ENCODE data around the gene ACIN1. TPM values are rescaled to one million over a fixed set of nuclear protein-coding genes. Genes with fewer than 3 reads are reported as not detected.

Gene ACIN1
- total and polyA plus RNA-seq, 9 of the 15 experiments (the other 6 are each of a cell fraction or from before 2014, with no cell fraction given): 5.0 to 196 (median 129) TPM

DNA sequence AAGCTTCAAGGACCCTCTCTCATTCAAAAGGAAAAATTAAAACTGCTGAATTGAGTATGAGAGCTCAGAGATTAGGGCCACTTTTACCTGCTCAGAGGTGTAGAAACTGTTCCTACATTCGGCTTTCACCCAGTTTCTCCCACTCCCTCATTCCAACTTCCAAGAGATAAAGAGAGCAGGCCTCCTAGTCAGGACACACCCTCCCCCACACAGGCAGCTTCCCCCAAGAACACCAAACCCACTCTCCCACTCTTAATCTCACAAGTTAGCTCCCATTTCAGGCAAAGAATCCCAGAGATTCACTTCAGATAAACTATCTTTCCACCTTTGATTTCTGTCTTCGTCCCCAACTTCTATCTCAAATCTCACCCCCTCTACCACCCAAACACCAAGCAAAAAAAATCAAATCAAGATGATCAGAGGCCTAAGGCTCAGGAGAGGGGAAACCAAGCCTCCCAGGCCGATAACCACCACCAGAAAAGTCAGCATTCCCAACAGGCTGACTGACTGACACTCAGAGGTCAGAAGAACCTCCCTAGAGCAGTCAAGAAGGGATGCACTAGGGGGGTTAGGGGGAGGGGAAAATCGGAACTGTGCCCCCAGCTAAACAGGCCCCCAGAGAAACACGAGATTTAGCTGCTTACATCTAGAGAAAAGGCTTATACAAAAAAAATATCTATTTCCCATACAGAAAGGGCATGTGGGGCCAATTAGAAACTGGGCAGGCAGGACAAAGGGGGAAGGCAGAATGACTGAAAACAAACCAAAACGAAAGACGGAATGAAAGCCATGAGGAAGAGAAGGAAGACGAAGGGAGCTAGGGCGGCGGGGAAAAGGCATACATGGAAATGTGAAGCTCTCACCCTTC is 24.4 kb downstream of the ACIN1 start:
- BruUV-seq (replicated peaks): no TSS peak
- Histone ChIP-seq H3K9me3 (replicated peaks; ENCODE audit: control insufficient read depth, insufficient read depth, low read depth, low read length) (no peaks in the 10 kb centered on the region), H3K79me2 (ENCODE audit: control insufficient read depth, insufficient read depth, low read length) (peaks cover 64% of the 10 kb centered on the region), H3K4me2 (ENCODE audit: insufficient read depth, low read length) (peak overlapping the region; percentile 90), H3K36me3 (ENCODE audit: control insufficient read depth, insufficient read depth, low read length) (peaks cover 76% of the 10 kb centered on the region), H3K9ac (ENCODE audit: insufficient read depth in 1 of 2, low read depth in 2 of 2, low read length in 2 of 2) (peak overlapping the region; percentile 90 to 91), H4K20me1 (replicated peaks; ENCODE audit: control insufficient read depth, insufficient read depth, low read length) (peaks cover 14% of the 10 kb centered on the region; the same call in 1 of the 2 replicates), H3K4me3 (peak overlapping the region; percentile 68), H3K27ac (ENCODE audit: extremely low read depth, low read depth, low read length) (peak overlapping the region; percentile 89), H3K27me3 (ENCODE audit: control insufficient read depth in 2 of 2, insufficient read depth in 2 of 2, low read length in 2 of 2) (no peaks in the 10 kb centered on the region), H3K9me1 (ENCODE audit: control insufficient read depth, insufficient read depth, low read length) (peaks cover 5% of the 10 kb centered on the region), H3K4me1 (replicated peaks in 1 of 2; ENCODE audit: control insufficient read depth in 2 of 2, insufficient read depth in 2 of 2, low read length in 2 of 2) (peaks cover 20 to 26% of the 10 kb centered on the region in 2 experiments), H2AFZ (ENCODE audit: low read depth, low read length) (no peak overlapping the region)
- 0% methylated on average over 8 of the region's 10 CpGs for WGBS (ENCODE audit: insufficient coverage, low coverage, missing lambda C conversion rate)
- DNase-seq (ENCODE audit: extremely low read depth in 1 of 4, low spot score in 3 of 4): peak; percentile 36 to 51 (median 47)
- POLR2A ChIA-PET: interaction anchor here (0.6 to 4.6 kb wide), 13 partner anchors 8 to 599 kb away, joined by 3 to 25 read pairs (median 4); partner anchors contain the start of genes ACIN1, C14orf119, CDH24 and CIROP
- peak; percentile 12 for ATAC-seq
- intact Hi-C loops (cut with micrococcal nuclease): no loop called here
- in situ Hi-C loops (cut with MboI): no loop called here
- CTCF ChIA-PET (ENCODE audit: low intra/inter-chr PET ratio): interaction anchor here (0.6 to 7.2 kb wide), 2 partner anchors 40 to 57 kb away, joined by 3 to 109 read pairs; no protein-coding TSS in a partner anchor
- peak; percentile 63 for FAIRE-seq
- TF ChIP-seq ZNF740 (CRISPR knock-in tag; IDR thresholded peaks at IDR 0.05): 0 out of 2 replicates have a peak, but pooled peaks have one; percentile 7
- no peak for TF ChIP-seq ZNF740 (tag; IDR thresholded peaks at IDR 0.05)
- TF ChIP-seq RFX5 (IDR thresholded peaks at IDR 0.05; ENCODE audit: low read depth, low read length): no peak
- peak; percentile 52 for TF ChIP-seq CHD1 (IDR thresholded peaks at IDR 0.05; ENCODE audit: low read length)
- TF ChIP-seq NONO (IDR thresholded peaks at IDR 0.05; ENCODE audit: low read depth in 2 of 2, low read length in 1 of 2): no peak
- TF ChIP-seq, protein P1, sequence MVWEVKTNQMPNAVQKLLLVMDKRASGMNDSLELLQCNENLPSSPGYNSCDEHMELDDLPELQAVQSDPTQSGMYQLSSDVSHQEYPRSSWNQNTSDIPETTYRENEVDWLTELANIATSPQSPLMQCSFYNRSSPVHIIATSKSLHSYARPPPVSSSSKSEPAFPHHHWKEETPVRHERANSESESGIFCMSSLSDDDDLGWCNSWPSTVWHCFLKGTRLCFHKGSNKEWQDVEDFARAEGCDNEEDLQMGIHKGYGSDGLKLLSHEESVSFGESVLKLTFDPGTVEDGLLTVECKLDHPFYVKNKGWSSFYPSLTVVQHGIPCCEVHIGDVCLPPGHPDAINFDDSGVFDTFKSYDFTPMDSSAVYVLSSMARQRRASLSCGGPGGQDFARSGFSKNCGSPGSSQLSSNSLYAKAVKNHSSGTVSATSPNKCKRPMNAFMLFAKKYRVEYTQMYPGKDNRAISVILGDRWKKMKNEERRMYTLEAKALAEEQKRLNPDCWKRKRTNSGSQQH (CRISPR knock-in tag; IDR thresholded peaks at IDR 0.05): peak; percentile 8; the same call in 1 of the 2 replicates

Measured in K562 (cell line).